Thymus (tissue), 11 donors: Measurements from ENCODE around the gene CDK13. TPM values are rescaled to one million over a fixed set of nuclear protein-coding genes. Genes with fewer than 3 reads are reported as not detected.

Experiments used
- DNase-seq, 9 donors: peaks; one replicate each; pipeline ENCODE4 v3.0.0-alpha.2; 2013; ENCODE audit warnings: low spot score in 9 of 9, low read depth in 6 of 9, missing footprints in 1 of 9
- H3K27ac ChIP-seq, 2 donors: one replicate each; pipeline ENCODE4 v1.5.1; 2013; ENCODE audit warnings: control low read depth in 1 of 2, low read depth in 1 of 2, low read length in 1 of 2, mild to moderate bottlenecking in 1 of 2, moderate library complexity in 1 of 2
- H3K27me3 ChIP-seq, 2 donors: one replicate each; pipeline ENCODE4 v1.5.1; 2013; ENCODE audit warnings: low read length in 1 of 2; ENCODE audit not compliant: control insufficient read depth in 2 of 2, insufficient read depth in 1 of 2
- H3K36me3 ChIP-seq, 2 donors: one replicate each; pipeline ENCODE4 v1.5.1; 2013; ENCODE audit warnings: low read length in 1 of 2, mild to moderate bottlenecking in 1 of 2, moderate library complexity in 1 of 2; ENCODE audit not compliant: control insufficient read depth in 2 of 2, insufficient read depth in 2 of 2
- H3K4me1 ChIP-seq, 2 donors: one replicate each; pipeline ENCODE4 v1.5.1; 2013; ENCODE audit warnings: low read length in 2 of 2; ENCODE audit not compliant: control insufficient read depth in 2 of 2, insufficient read depth in 2 of 2
- H3K4me3 ChIP-seq, 2 donors: one replicate each; pipeline ENCODE4 v1.5.1; 2013; ENCODE audit warnings: low read length in 2 of 2, control low read depth in 1 of 2, mild to moderate bottlenecking in 1 of 2
- H3K9me3 ChIP-seq, 2 donors: one replicate each; pipeline ENCODE4 v1.5.1; 2013; ENCODE audit warnings: low read length in 1 of 2, mild to moderate bottlenecking in 1 of 2; ENCODE audit not compliant: control insufficient read depth in 2 of 2, insufficient read depth in 1 of 2
- WGBS: extraction: QIAGEN DNeasy Blood & Tissue Kit; methylation state at CpG from one replicate; pipeline ENCODE4 v1.1.7; 2013; 5-methylcytosine and 5-hydroxymethylcytosine counted together
- polyA plus RNA-seq: library from polyadenylated mRNA; stranded (reverse); fragments of 200-250 nt; gene quantifications from one replicate; pipeline ENCODE4 v1.2.3, GENCODE V29; 2013
- total RNA-seq: library from RNA; stranded (reverse); fragments of 120-200 nt; gene quantifications from one replicate; pipeline ENCODE4 v1.2.4, GENCODE V29; 2013
- donor health status: healthy.

The CDK13 gene
- total and polyA plus RNA-seq, 2 donors: 40.4 to 48.3 TPM

- Histone ChIP-seq H3K36me3 (no peaks in the 10 kb centered on the region), H3K27me3 (no peaks in the 10 kb centered on the region), H3K4me1 (no peaks in the 10 kb centered on the region), H3K27ac (no peak overlapping the region), H3K4me3 (no peak overlapping the region), H3K9me3 (no peaks in the 10 kb centered on the region)
- no peak for DNase-seq
- 96% methylated on average over 2 of the region's 2 CpGs for WGBS
Observed at GRCh38 chr7:39919646-39920045, 30.4 kb upstream of the CDK13 start.

GRCh38 chr7:39921506-39922175 is 28.4 kb upstream of the CDK13 start:
- Histone ChIP-seq H3K9me3 (no peaks in the 10 kb centered on the region), H3K4me1 (no peaks in the 10 kb centered on the region), H3K27ac (peak overlapping the region in 1 of 2 donors; percentile 73), H3K4me3 (no peak overlapping the region), H3K36me3 (no peaks in the 10 kb centered on the region), H3K27me3 (no peaks in the 10 kb centered on the region)
- 95% methylated on average over 7 of the region's 7 CpGs for WGBS
- DNase-seq: no peak

GRCh38 chr7:39922580-39922979 is 27.5 kb upstream of the CDK13 start:
- no peak for DNase-seq
- Histone ChIP-seq H3K4me3 (no peak overlapping the region), H3K27ac (peak overlapping the region in 1 of 2 donors; percentile 18), H3K27me3 (no peaks in the 10 kb centered on the region), H3K4me1 (no peaks in the 10 kb centered on the region), H3K9me3 (no peaks in the 10 kb centered on the region), H3K36me3 (no peaks in the 10 kb centered on the region)
- 98% methylated on average over 3 of the region's 3 CpGs for WGBS

DNA sequence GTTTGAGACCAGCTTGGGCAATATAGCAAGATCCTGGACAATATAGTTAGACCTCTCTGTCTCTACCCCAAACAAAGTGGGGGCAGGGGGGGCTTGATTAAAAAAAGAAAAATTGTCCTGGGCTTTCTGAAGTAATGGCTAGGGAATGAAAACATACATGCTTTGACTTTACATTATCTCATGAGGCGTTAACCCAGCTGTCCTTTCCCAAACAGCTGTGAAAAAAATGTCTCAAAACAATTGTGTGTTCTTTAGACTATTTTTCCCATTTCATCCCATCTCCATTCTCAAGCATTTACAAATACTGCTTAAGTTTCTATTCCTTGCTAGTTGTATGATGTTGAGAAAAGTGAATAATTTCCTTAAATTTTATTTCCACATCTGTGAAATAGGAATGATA is 27.0 kb upstream of the CDK13 start:
- no peak for DNase-seq
- Histone ChIP-seq H3K27ac (no peak overlapping the region), H3K4me3 (no peak overlapping the region), H3K9me3 (no peaks in the 10 kb centered on the region), H3K36me3 (no peaks in the 10 kb centered on the region), H3K27me3 (no peaks in the 10 kb centered on the region), H3K4me1 (no peaks in the 10 kb centered on the region)
- WGBS: 91% methylated on average over 1 of the region's 1 CpG

DNA sequence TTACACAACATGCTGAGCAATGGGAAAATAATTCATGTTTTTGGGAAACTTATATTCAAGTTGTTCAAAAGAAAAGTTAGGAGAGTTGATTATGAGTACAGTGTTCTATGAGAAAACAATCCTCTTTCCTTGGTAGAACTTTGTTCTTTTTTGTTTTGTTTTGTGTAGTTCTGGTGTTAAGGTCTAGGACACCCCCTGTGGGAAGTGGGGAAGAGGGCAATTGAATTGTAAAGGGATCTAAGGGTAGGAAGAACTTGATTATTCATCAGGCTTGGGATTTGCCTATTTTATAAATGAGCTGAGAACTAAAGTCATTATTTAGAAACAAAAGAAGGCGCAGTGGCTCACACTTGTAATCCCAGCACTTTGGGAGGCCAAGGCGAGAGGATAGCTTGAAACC is 25.9 kb upstream of the CDK13 start:
- no peak overlapping the region for H3K27ac ChIP-seq
- no peak for DNase-seq
- H3K9me3 ChIP-seq: no peaks in the 10 kb centered on the region
- no peaks in the 10 kb centered on the region for H3K36me3 ChIP-seq
- no peak overlapping the region for H3K4me3 ChIP-seq
- H3K4me1 ChIP-seq: no peaks in the 10 kb centered on the region
- H3K27me3 ChIP-seq: no peaks in the 10 kb centered on the region
- WGBS: over 99% methylated on average over 2 of the region's 2 CpGs

GRCh38 chr7:39926111-39926510 is 23.9 kb upstream of the CDK13 start:
- Histone ChIP-seq H3K4me3 (no peak overlapping the region), H3K36me3 (no peaks in the 10 kb centered on the region), H3K27ac (no peak overlapping the region), H3K9me3 (no peaks in the 10 kb centered on the region), H3K27me3 (no peaks in the 10 kb centered on the region), H3K4me1 (no peaks in the 10 kb centered on the region)
- no peak for DNase-seq

GRCh38 chr7:39927018-39927417 is 23.0 kb upstream of the CDK13 start:
- no peak overlapping the region for H3K27ac ChIP-seq
- WGBS: 96% methylated on average over 7 of the region's 7 CpGs

GRCh38 chr7:39934132-39934531 is 15.9 kb upstream of the CDK13 start:
- no peak for DNase-seq
- H3K27me3 ChIP-seq: no peaks in the 10 kb centered on the region
- H3K9me3 ChIP-seq: no peaks in the 10 kb centered on the region
- H3K27ac ChIP-seq: no peak overlapping the region
- H3K36me3 ChIP-seq: no peaks in the 10 kb centered on the region
- H3K4me3 ChIP-seq: no peak overlapping the region
- WGBS: 100% methylated on average over 1 of the region's 1 CpG
- no peaks in the 10 kb centered on the region for H3K4me1 ChIP-seq

More at GRCh38 chr7:39927018-39927417, 23.0 kb upstream of the CDK13 start:
- no peak for DNase-seq
- no peak overlapping the region for H3K4me3 ChIP-seq
- no peaks in the 10 kb centered on the region for H3K27me3 ChIP-seq
- H3K9me3 ChIP-seq: no peaks in the 10 kb centered on the region
- H3K4me1 ChIP-seq: no peaks in the 10 kb centered on the region
- H3K36me3 ChIP-seq: no peaks in the 10 kb centered on the region

- DNase-seq: no peak
- WGBS: 99% methylated on average over 3 of the region's 3 CpGs
- H3K27ac ChIP-seq: no peak overlapping the region
- no peaks in the 10 kb centered on the region for H3K27me3 ChIP-seq
- H3K36me3 ChIP-seq: no peaks in the 10 kb centered on the region
- no peaks in the 10 kb centered on the region for H3K9me3 ChIP-seq
- H3K4me1 ChIP-seq: no peaks in the 10 kb centered on the region
- H3K4me3 ChIP-seq: no peak overlapping the region
Observed at GRCh38 chr7:39936761-39937160, 13.3 kb upstream of the CDK13 start.
